Brain microvascular endothelial cell (primary cell): Measurements from ENCODE around the gene PTPRR.
"Not testable (repeated sequence)": the region's sequence is repeated elsewhere in the genome, so short reads cannot be mapped to it uniquely, and the experiment has no call there.

Experiments
- DNase-seq: peaks from one replicate; pipeline ENCODE4 v3.0.0-alpha.2; 2020
- H3K27ac ChIP-seq: fragments of 250-450 bp; sonication (Bioruptor Pico); 2 replicates; pipeline ENCODE4 v1.5.1; 2020; ENCODE audit warnings: mild to moderate bottlenecking, moderate library complexity
- H3K27me3 ChIP-seq: fragments of 250-450 bp; sonication (Bioruptor Pico); replicated peaks from 2 replicates; pipeline ENCODE4 v1.5.1; 2020; ENCODE audit warnings: mild to moderate bottlenecking
- H3K36me3 ChIP-seq: fragments of 250-450 bp; sonication (Bioruptor Pico); replicated peaks from 2 replicates; pipeline ENCODE4 v1.5.1; 2020; ENCODE audit warnings: mild to moderate bottlenecking
- H3K4me3 ChIP-seq: 2 replicates; pipeline ENCODE4 v1.5.1; 2011; ENCODE audit warnings: low read depth, mild to moderate bottlenecking, control low read depth, low read length, moderate library complexity
- in situ Hi-C: cut with HindIII; loops from 2 replicates; pipeline ENCODE4 v1.10.0; 2017; ENCODE audit warnings: low sequenced_read_pairs, low pct_ligation_motif_present
- TF ChIP-seq, protein P1 (sequence below): IDR thresholded peaks from 2 replicates; pipeline ENCODE4 v1.5.1; 2011; ENCODE audit warnings: low read depth, mild to moderate bottlenecking, moderate library complexity, low read length, control low read depth, inconsistent platforms; ENCODE audit errors: missing control alignments

The PTPRR gene

DNA sequence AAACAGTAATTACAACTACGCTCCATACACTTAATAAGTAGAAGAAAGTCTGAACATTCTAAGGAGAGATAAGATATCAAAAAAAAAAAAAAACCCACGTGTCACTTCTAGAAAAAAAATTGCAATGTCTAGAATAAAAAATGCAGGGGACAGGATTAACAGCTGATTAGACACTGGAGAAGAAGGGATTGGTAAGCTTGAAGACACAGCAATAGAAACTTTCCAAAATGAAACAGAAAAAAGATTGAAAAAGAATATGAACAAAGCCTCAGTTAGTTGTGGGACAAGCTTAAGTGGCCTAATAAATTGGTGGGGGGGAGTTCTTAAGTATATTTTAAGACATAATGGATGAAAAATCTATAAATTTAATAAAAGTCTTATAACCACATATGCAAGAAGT is 105.5 kb downstream of the PTPRR start:
- in situ Hi-C loops, result no loop called here
- Histone ChIP-seq H3K27me3 (no peaks in the 10 kb centered on the region), H3K36me3 (no peaks in the 10 kb centered on the region), H3K27ac (no peak overlapping the region), H3K4me3 (no peak overlapping the region)
- TF ChIP-seq, protein P1, sequence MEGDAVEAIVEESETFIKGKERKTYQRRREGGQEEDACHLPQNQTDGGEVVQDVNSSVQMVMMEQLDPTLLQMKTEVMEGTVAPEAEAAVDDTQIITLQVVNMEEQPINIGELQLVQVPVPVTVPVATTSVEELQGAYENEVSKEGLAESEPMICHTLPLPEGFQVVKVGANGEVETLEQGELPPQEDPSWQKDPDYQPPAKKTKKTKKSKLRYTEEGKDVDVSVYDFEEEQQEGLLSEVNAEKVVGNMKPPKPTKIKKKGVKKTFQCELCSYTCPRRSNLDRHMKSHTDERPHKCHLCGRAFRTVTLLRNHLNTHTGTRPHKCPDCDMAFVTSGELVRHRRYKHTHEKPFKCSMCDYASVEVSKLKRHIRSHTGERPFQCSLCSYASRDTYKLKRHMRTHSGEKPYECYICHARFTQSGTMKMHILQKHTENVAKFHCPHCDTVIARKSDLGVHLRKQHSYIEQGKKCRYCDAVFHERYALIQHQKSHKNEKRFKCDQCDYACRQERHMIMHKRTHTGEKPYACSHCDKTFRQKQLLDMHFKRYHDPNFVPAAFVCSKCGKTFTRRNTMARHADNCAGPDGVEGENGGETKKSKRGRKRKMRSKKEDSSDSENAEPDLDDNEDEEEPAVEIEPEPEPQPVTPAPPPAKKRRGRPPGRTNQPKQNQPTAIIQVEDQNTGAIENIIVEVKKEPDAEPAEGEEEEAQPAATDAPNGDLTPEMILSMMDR, result no peak
- no peak for DNase-seq

DNA sequence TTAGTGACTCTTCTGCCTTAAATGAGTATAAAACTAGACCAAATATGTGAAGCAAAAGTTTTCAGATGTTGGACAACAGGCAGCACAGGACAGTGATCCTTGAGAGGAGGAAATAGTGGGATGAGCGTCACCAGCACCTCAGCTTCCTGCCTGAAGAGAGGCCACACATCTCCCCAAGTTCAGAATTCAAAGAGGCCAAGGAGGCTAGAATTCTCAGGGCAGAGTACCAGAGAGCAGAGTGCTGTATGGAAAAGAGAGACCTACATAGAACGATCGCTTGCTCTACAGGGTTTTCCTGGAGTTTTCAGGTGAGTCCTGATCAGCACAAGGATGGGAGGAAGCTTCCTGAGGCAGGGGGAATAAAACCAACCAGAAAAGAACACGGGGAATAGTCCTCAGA is 107.0 kb downstream of the PTPRR start:
- TF ChIP-seq, protein P1, result no peak
- in situ Hi-C loops, result no loop called here
- Histone ChIP-seq H3K27ac (no peak overlapping the region), H3K4me3 (no peak overlapping the region), H3K36me3 (no peaks in the 10 kb centered on the region), H3K27me3 (no peaks in the 10 kb centered on the region)
- DNase-seq, result no peak

DNA sequence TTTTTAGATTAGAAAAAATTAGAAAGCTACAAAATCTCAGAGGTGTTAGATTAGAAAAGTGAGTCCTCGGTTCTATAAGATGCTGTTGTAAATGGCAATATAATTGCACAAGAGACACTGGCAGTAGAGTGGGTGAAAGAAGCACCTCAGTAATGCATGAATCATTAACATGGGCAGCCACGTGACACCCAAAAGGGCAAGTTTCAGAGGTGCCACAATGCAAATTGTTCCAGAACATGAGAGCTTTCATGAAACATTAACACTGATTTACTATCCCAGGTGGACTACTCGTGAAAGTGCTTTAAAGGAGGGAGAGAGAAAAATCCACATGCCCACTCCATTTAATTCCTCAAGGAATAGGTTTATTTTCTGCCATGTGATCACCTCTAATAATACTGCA is 108.4 kb downstream of the PTPRR start:
- H3K27ac ChIP-seq, result no peak overlapping the region
- H3K27me3 ChIP-seq, result no peaks in the 10 kb centered on the region
- in situ Hi-C loops, result no loop called here
- no peaks in the 10 kb centered on the region for H3K36me3 ChIP-seq
- TF ChIP-seq, protein P1, result no peak
- H3K4me3 ChIP-seq, result no peak overlapping the region
- no peak for DNase-seq

DNA sequence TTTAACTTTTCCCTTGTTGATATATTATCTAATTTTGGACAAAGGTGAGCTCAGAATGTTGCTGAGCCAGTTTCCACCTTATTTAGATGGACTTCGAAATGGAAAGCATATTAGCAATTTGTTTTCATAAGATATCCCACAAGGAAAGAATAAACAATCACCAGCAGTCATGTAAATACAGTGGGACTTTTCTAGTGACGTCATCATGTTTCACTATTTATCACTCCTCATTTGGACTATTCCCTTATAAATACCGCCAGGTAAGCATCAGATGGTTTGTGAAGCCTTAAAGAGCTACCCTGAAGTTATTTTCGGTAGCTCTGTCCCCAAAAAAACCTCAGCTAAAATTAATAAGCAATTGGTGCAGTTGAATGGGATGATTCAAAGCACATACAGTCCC is 110.7 kb downstream of the PTPRR start:
- Histone ChIP-seq H3K27ac (no peak overlapping the region), H3K4me3 (no peak overlapping the region), H3K27me3 (no peaks in the 10 kb centered on the region), H3K36me3 (no peaks in the 10 kb centered on the region)
- no peak for DNase-seq
- in situ Hi-C loops, result no loop called here
- TF ChIP-seq, protein P1, result no peak

DNA sequence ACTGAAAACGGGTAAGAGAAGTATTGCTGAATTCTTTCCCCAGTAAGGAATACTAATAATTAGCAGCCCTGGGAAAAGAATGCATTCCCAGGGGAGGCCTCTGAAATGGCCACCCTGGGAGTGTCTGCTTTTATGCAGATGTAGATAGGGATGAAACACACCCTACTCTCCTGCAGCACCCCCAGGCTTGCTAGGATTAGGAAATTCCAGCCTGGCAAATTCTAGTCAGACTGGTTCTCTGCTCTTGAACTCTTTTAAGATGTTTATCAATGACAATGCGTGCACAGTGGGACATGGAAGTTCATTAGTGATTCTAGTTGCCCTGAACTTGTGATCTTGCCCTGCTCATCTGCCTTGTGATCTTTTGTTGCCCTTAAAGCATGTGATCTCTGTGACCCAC is 112.5 kb downstream of the PTPRR start:
- H3K36me3 ChIP-seq, H3K4me3 ChIP-seq, H3K27ac ChIP-seq, DNase-seq, H3K27me3 ChIP-seq, in situ Hi-C loops: not testable (repeated sequence)

DNA sequence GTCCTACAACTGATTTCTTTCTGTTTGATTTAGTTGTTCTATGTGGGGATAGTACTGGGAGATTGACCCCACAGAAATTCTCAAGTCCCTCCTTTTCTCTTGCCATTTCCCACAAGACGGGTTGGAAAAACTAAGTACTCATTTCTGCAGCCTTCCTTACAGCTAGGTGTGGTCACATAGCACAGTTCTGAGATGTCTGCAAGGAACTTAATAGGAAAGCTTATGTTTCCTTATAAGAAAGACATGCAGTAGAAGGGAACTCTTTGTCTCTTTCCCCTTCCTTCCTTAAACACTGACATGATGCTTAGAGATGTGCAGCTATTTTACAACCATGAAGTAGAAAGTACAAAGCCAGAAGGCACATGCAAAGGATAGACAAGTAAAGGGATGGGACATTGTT is 113.7 kb downstream of the PTPRR start:
- in situ Hi-C loops, result no loop called here
- TF ChIP-seq, protein P1, result no peak
- Histone ChIP-seq H3K27ac (no peak overlapping the region), H3K27me3 (no peaks in the 10 kb centered on the region), H3K36me3 (no peaks in the 10 kb centered on the region), H3K4me3 (no peak overlapping the region)
- no peak for DNase-seq

DNA sequence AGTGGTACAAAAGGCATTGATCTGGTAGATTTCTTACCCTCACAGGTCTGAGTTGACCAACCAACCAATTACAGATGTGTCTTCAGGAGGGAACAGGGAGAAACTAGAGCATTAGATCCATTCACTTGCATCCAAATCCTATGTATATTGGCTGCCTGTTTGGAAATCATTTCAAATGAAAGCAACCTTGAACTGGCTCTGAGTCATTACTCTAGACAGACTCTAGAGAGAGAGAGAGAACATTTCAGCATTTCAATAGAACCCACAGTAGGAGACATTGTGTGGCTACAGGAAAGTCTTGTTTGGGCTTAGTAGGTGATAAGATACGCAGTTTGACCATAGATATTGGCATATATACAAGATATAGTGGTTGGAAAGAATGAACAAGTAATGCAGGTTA is 114.5 kb downstream of the PTPRR start:
- in situ Hi-C loops, result no loop called here
- TF ChIP-seq, protein P1, result no peak
- H3K4me3 ChIP-seq, result no peak overlapping the region

More for the DNA sequence above, 114.5 kb downstream of the PTPRR start:
- no peaks in the 10 kb centered on the region for H3K36me3 ChIP-seq
- no peaks in the 10 kb centered on the region for H3K27me3 ChIP-seq
- H3K27ac ChIP-seq, result no peak overlapping the region
- DNase-seq, result no peak
